Neural cell (in vitro differentiated cells): Measurements from ENCODE around the gene PYGM.

Experiments
- EP300 ChIP-seq: fragments of 450-650 bp; conservative IDR thresholded peaks from 2 replicates; pipeline ENCODE4 v1.6.1; 2014; ENCODE audit warnings: antibody characterized with exemption, mild to moderate bottlenecking, moderate library complexity; ENCODE audit not compliant: poor library complexity, severe bottlenecking
- TF ChIP-seq, protein P1 (sequence below): fragments of 450-650 bp; IDR thresholded peaks from 2 replicates; pipeline ENCODE4 v1.5.1; 2014; ENCODE audit warnings: antibody characterized with exemption, mild to moderate bottlenecking, moderate library complexity; ENCODE audit not compliant: poor library complexity, severe bottlenecking

DNA sequence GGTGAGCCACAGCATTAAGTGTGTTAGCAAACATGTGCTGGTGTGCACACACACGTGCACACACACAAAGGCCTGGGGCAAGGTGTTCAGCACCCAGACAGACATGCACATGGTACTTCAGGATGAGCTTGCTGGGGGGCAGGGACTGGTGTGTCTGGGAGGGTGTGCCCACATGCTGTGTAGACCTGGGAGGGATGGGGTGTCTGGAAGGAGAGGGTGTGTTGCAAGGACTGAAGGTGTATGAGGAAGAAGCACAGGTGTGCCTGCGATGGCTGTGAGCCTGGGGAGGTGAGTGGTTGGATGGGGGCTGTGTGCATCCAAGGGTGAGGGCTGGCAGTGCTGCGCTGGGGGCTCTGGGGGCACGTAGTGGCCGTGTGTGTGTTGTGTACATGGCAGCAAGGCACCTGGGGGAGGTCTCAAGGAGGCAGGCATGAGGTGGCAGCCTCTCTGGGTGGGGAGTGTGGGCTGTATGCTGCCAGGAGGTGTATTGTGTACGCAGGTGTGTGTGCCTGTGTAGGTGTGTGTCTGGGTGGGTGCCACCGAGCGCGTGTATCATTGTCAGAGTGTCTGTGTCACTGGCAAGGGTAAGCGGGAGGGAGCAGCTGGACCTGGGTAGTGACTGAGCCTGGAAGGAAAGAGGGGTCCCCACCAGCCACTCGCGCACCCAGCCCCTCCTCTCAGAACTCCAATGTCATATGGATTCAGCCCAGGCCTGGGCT lies 39.0 kb downstream of the PYGM start:
- no peak for TF ChIP-seq EP300
- TF ChIP-seq, protein P1, sequence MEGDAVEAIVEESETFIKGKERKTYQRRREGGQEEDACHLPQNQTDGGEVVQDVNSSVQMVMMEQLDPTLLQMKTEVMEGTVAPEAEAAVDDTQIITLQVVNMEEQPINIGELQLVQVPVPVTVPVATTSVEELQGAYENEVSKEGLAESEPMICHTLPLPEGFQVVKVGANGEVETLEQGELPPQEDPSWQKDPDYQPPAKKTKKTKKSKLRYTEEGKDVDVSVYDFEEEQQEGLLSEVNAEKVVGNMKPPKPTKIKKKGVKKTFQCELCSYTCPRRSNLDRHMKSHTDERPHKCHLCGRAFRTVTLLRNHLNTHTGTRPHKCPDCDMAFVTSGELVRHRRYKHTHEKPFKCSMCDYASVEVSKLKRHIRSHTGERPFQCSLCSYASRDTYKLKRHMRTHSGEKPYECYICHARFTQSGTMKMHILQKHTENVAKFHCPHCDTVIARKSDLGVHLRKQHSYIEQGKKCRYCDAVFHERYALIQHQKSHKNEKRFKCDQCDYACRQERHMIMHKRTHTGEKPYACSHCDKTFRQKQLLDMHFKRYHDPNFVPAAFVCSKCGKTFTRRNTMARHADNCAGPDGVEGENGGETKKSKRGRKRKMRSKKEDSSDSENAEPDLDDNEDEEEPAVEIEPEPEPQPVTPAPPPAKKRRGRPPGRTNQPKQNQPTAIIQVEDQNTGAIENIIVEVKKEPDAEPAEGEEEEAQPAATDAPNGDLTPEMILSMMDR, result no peak
